ENCODE data around the gene MTMR3.
A peak's percentile ranks its signal among the peaks of the same experiment; 100 is the strongest.

The MTMR3 gene

DNA sequence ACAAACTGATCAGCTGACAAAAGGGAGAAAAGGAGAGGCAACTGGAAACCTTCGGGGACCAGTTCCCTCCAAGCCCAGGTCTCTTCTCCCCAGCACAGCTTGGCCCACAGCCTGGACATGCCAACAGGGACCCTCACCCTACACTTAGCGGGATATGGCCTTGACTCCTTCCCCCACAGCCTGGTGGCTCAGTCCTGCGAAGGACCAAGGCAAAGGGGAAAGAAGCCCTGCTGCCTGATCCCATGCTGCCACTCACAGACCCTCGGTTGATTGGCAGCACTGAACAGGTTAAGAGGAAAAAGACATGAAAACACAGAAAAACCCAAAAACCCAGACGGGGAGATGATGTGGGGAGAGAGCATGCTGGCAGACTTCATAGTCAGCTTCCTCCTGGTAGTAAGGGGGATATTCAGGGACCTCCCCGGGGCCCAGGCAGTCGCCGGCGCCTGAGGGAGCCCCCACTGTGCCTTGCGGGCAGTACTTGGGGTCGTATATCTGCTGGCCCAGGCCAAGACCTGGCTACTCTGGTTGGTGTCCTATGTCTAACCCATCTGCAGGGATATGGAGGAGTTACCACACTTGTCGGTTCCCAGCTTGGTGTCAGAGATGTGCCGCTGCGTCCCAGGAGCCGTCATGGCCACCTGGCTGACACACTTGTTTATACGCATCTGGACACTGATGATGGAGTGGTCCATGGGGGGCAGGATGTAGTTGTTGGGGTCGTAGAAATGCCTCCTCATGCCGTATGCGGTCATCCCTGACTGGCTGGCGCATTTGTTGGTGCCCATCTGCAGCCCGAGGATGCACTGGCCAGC lies 163.1 kb downstream of the MTMR3 start:
- TF ChIP-seq, protein P1, sequence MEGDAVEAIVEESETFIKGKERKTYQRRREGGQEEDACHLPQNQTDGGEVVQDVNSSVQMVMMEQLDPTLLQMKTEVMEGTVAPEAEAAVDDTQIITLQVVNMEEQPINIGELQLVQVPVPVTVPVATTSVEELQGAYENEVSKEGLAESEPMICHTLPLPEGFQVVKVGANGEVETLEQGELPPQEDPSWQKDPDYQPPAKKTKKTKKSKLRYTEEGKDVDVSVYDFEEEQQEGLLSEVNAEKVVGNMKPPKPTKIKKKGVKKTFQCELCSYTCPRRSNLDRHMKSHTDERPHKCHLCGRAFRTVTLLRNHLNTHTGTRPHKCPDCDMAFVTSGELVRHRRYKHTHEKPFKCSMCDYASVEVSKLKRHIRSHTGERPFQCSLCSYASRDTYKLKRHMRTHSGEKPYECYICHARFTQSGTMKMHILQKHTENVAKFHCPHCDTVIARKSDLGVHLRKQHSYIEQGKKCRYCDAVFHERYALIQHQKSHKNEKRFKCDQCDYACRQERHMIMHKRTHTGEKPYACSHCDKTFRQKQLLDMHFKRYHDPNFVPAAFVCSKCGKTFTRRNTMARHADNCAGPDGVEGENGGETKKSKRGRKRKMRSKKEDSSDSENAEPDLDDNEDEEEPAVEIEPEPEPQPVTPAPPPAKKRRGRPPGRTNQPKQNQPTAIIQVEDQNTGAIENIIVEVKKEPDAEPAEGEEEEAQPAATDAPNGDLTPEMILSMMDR (conservative IDR thresholded peaks at IDR 0.05; ENCODE audit: low read length) = no peak
- no peak overlapping the region for H3K4me3 ChIP-seq (ENCODE audit: low read length)
- no peak for DNase-seq (ENCODE audit: low read depth)

DNA sequence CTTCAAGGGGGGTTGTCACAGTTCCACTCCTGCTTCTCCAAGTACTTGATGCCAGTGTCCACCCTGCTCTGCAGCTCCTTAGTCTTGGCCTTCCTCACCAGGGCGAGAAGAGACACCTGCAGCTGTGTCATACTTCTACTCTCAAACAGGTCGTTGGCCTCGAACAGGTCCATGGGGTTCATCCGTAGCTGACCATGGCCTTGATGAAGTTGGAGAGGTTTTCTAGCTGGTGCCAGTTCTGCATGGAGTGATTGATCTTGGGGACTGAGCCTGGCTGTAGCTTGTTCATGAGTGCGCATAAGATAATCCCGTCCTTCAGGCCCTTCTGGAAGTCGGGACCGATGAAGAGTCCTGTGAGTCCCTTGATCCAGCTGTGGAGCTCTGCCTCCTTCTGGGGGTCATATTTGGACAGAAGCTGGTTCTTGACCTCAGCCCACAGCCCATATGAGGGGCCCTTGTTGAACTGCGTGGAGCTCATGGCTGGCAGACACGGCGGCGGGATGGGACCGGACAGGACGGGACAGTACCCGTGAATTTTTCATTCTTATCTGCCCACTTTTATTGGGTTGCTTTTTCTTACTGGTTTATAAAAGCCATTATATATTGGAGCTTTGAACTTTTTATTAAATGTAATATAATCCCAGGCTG lies 163.9 kb downstream of the MTMR3 start:
- H3K4me3 ChIP-seq (ENCODE audit: low read length) = no peak overlapping the region
- no peak for DNase-seq (ENCODE audit: low read depth)
- TF ChIP-seq, protein P1 (conservative IDR thresholded peaks at IDR 0.05; ENCODE audit: low read length) = no peak

DNA sequence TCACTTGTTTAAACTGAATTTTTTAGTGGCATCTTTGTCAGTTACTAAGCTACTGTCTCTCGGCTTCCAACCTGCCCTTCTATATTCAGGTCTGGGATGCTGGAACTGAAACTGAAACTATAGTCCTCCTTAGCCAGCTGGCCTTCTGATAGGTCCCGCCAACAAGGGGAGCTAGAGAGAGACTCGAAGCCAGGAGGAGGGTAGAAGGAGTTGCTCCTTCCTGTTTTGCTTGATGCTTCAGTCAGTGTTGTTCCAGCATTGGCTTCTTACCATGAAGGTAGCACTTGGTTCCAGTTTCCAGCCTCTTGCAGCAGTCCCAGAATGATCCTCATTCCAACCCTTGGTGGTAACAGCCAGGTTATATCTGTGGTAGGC lies 164.4 kb downstream of the MTMR3 start:
- no peak overlapping the region for H3K4me3 ChIP-seq (ENCODE audit: low read length)
- peak; percentile 4 for DNase-seq (ENCODE audit: low read depth)
- TF ChIP-seq, protein P1 (conservative IDR thresholded peaks at IDR 0.05; ENCODE audit: low read length) = no peak

DNA sequence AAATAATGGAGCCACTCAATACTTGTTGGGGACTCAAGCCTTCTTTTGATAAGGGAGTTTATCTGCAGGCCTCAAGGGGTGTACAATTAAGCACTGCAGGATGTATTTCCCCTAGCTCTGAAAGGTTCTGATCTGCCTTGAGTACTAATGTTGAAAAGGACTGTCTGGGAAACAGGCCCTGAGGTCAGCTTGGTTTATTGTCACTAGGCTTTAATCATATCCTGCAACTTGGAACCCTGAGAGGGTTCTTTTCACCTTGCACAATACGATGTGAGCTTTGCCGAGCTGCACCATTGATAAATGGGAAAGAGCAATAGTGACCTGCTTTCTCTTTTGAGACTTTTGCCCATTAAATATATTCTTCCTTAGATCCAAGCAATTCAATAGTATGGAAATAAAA lies 165.7 kb downstream of the MTMR3 start:
- H3K4me3 ChIP-seq (ENCODE audit: low read length) = no peak overlapping the region
- DNase-seq (ENCODE audit: low read depth) = no peak
- TF ChIP-seq, protein P1 (conservative IDR thresholded peaks at IDR 0.05; ENCODE audit: low read length) = no peak

DNA sequence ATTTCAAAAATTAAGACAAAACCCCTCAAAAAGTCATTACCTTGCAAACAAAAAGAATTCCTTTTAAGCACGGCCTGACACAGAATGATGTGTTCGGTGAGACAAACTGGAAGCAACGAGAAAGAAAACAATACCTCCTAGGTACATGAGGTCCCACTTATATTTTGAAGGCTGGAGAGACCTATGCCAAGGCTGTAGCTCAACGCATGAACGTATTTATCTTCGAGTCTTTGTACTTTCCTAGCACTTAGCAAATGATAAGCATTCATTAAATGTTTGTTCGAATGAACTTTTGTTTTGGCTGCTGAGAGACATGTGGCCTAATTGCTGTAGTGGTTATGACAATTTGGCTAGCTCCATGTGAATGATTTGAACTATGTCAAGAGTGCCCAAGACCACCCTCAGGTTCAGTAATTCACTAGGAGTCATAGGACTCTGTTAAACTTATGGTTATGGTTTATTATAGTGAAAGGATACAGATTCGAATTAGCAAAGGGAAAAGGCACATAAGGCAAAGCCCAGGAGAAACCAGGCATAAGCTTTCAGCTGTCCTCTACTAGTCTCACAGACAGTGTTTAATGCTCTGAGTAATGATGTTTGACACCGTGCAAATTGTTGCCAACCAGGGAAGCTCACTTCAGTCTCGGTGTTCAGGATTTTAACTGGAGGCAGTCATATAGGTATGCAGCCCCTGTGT lies 171.2 kb downstream of the MTMR3 start:
- TF ChIP-seq, protein P1 (conservative IDR thresholded peaks at IDR 0.05; ENCODE audit: low read length) = no peak
- no peak for DNase-seq (ENCODE audit: low read depth)
- H3K4me3 ChIP-seq (ENCODE audit: low read length) = no peak overlapping the region

DNA sequence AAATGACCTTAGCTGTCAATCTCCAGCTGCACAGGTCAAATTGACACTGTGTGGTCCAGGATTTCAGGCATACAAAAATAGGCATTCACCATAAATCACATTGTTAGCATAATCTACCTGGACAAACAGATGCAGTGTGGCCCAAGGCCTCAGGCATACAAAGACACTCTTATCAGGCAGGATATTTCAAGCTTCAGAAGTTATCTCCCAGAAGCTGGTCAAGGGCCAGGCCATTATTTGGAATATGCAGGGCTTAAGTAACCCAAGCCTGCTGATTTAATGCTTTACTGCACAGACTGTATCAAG lies 171.7 kb downstream of the MTMR3 start:
- TF ChIP-seq, protein P1 (conservative IDR thresholded peaks at IDR 0.05; ENCODE audit: low read length) = no peak
- no peak for DNase-seq (ENCODE audit: low read depth)
- no peak overlapping the region for H3K4me3 ChIP-seq (ENCODE audit: low read length)

All from AG10803 (cell line).